Peyer's patch (tissue), 4 donors: ENCODE data around the gene CEBPG. TPM values are rescaled to one million over a fixed set of nuclear protein-coding genes. Genes with fewer than 3 reads are reported as not detected.

Experiments
- DNase-seq, 3 donors: peaks; one replicate each; pipeline ENCODE4 v3.0.0-alpha.2; 2017 to 2019
- H3K27ac ChIP-seq, 4 donors: fragments of 200-600 bp; sonication (generic); one replicate each; pipeline ENCODE4 v1.5.1; 2016 to 2019
- H3K27me3 ChIP-seq, 2 donors: fragments of 200-600 bp; sonication (generic); one replicate each; pipeline ENCODE4 v1.5.1; 2019
- H3K36me3 ChIP-seq, 3 donors: fragments of 200-600 bp; sonication (generic); one replicate each; pipeline ENCODE4 v1.5.1; 2016 to 2019
- H3K4me1 ChIP-seq, 4 donors: fragments of 200-600 bp; sonication (generic); one replicate each; pipeline ENCODE4 v1.5.1; 2016 to 2019
- H3K4me3 ChIP-seq, 4 donors: fragments of 200-600 bp; sonication (generic); 1 replicate in 3 of 4; 2 replicates in 1 of 4; pipeline ENCODE4 v1.5.1; 2016 to 2019; ENCODE audit warnings: mild to moderate bottlenecking in 1 of 4
- H3K9me3 ChIP-seq, 4 donors: fragments of 200-600 bp; sonication (generic); one replicate each; pipeline ENCODE4 v1.5.1; 2016 to 2019; ENCODE audit warnings: mild to moderate bottlenecking in 1 of 4
- POLR2A ChIP-seq, 2 donors: fragments of 450-650 bp; IDR thresholded peaks; one replicate each; pipeline ENCODE4 v1.5.1; 2017; ENCODE audit warnings: antibody characterized with exemption in 2 of 2, mild to moderate bottlenecking in 2 of 2, moderate library complexity in 2 of 2
- total RNA-seq, 4 donors: library from RNA; depleted of rRNA; stranded (reverse); fragments of >200 nt; gene quantifications; one replicate each; pipeline ENCODE4 v1.1.0, GENCODE V29; 2016
- TF ChIP-seq, protein P1 (sequence below), 6 experiments: fragments of 450-650 bp in 4 of 6; fragments of 200-600 bp in 2 of 6; sonication (generic) in 1 of 6; IDR thresholded peaks; one replicate each; pipeline ENCODE4 v1.5.1; 2017 to 2019; ENCODE audit warnings: antibody characterized with exemption in 6 of 6, mild to moderate bottlenecking in 3 of 6, moderate library complexity in 1 of 6

CEBPG gene
- total RNA-seq, 4 donors from 2014 or later, result 33.0 to 75.5 (median 50.5) TPM

DNA sequence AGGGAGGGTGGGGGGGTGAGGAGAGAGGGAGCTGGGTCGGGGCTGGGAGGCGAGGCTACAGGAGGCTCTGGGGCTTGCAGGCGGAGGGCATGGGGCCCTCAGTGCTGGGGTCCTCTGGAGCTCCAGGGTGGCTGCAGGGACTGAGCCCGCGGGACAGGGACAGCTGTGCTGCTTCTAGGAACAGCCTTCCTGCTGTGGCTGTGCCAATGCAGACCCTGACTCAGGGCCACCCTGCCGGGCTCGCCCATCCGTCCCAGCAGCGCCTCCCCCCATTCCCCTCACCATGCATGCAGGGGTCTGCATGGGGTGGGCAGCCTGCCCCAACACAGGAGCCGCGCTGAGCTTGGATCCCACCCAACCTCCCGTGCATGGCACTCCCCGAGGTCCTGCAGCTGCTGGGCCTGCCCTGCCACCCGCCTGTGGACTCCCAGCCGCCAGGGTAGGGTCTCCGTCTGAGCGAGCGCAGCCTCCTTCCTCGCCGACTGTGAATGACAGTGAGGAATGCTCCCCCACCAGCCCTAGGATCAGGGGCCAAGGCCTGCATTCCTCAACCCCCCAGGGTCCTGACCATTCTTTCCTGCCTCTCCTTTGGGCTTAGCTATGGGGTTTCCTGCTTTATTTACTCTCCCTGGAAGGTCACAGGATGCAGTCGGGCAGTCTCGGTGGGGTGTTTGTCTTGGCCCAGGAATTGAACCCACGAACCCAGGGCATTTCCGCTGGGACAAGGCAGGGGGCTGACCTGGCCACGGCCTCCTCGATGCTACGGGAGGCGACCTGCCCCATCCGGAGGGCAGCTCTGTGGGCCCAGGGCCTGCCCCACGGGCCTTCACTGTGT lies 23.4 kb downstream of the CEBPG start:
- Histone ChIP-seq H3K4me3 (no peak overlapping the region), H3K36me3 (peaks cover 0 to 12% (median 0%) of the 10 kb centered on the region in 3 donors), H3K9me3 (no peaks in the 10 kb centered on the region), H3K4me1 (peaks cover 0 to 56% (median 4%) of the 10 kb centered on the region in 4 donors), H3K27me3 (no peaks in the 10 kb centered on the region), H3K27ac (no peak overlapping the region)
- TF ChIP-seq, protein P1, sequence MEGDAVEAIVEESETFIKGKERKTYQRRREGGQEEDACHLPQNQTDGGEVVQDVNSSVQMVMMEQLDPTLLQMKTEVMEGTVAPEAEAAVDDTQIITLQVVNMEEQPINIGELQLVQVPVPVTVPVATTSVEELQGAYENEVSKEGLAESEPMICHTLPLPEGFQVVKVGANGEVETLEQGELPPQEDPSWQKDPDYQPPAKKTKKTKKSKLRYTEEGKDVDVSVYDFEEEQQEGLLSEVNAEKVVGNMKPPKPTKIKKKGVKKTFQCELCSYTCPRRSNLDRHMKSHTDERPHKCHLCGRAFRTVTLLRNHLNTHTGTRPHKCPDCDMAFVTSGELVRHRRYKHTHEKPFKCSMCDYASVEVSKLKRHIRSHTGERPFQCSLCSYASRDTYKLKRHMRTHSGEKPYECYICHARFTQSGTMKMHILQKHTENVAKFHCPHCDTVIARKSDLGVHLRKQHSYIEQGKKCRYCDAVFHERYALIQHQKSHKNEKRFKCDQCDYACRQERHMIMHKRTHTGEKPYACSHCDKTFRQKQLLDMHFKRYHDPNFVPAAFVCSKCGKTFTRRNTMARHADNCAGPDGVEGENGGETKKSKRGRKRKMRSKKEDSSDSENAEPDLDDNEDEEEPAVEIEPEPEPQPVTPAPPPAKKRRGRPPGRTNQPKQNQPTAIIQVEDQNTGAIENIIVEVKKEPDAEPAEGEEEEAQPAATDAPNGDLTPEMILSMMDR (IDR thresholded peaks at IDR 0.05), result no peak
- TF ChIP-seq POLR2A (IDR thresholded peaks at IDR 0.05), result no peak
- peak in 1 of 3 donors; percentile 47 for DNase-seq

- Histone ChIP-seq H3K27me3 (no peaks in the 10 kb centered on the region), H3K4me3 (no peak overlapping the region), H3K36me3 (peaks cover 0 to 12% (median 0%) of the 10 kb centered on the region in 3 donors), H3K27ac (no peak overlapping the region), H3K9me3 (no peaks in the 10 kb centered on the region), H3K4me1 (peaks cover 0 to 56% (median 2%) of the 10 kb centered on the region in 4 donors)
- no peak for TF ChIP-seq POLR2A (IDR thresholded peaks at IDR 0.05)
- TF ChIP-seq, protein P1 (IDR thresholded peaks at IDR 0.05), result no peak
- DNase-seq, result peak in 2 of 3 donors; percentile 40 to 43
Observed at GRCh38 chr19:33397536-33398360, 24.2 kb downstream of the CEBPG start.

GRCh38 chr19:33398361-33399060 lies 25.0 kb downstream of the CEBPG start:
- no peaks in the 10 kb centered on the region for H3K9me3 ChIP-seq
- DNase-seq, result peak in 2 of 3 donors; percentile 23 to 27
- peaks cover 0 to 54% (median 2%) of the 10 kb centered on the region in 4 donors for H3K4me1 ChIP-seq
- peaks cover 0 to 12% (median 0%) of the 10 kb centered on the region in 3 donors for H3K36me3 ChIP-seq
- H3K4me3 ChIP-seq, result no peak overlapping the region
- H3K27ac ChIP-seq, result no peak overlapping the region
- TF ChIP-seq POLR2A (IDR thresholded peaks at IDR 0.05), result no peak
- TF ChIP-seq, protein P1 (IDR thresholded peaks at IDR 0.05), result no peak
- H3K27me3 ChIP-seq, result no peaks in the 10 kb centered on the region

DNA sequence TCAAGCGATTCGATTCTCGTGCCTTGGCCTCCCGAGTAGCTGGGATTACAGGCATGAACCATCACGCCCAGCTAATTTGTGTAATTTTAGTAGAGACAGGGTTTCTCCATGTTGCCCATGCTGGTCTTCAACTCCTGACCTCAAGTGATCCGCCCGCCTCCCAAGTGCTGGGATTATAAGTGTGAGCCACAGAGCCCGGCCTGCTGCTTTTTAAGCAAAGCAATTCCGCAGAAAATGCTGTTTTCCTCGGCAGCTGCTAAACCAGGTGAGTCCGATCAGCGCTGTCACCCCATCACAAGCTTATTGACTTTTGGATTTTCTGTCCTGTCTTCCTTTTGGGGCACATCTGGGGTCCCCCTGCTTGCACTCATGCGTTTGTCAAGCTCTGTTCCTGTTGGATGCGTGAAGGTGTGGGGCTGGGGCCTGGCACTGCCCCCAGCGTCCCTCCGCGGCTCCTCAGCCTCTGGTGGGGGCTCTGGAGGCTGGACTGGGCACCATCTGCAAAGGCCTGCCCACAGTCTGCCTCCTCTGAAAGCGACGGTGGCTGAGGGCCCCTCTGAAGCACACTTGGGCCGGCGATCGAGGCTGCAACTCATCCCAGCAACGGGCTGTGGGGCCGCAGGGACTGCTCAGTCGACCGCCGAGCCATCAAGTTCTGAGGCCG lies 25.7 kb downstream of the CEBPG start:
- Histone ChIP-seq H3K4me1 (peaks cover 0 to 54% (median 2%) of the 10 kb centered on the region in 4 donors), H3K36me3 (peaks cover 0 to 12% (median 0%) of the 10 kb centered on the region in 3 donors), H3K27ac (no peak overlapping the region), H3K27me3 (no peaks in the 10 kb centered on the region), H3K9me3 (no peaks in the 10 kb centered on the region), H3K4me3 (no peak overlapping the region)
- peak in 2 of 3 donors; percentile 25 to 44 for DNase-seq
- TF ChIP-seq POLR2A (IDR thresholded peaks at IDR 0.05), result no peak
- TF ChIP-seq, protein P1 (IDR thresholded peaks at IDR 0.05), result no peak
